GM21717 (cell line): ENCODE data around the gene HMGXB4.

Experiments used
- ATAC-seq: cut with Tn5 transposase; IDR thresholded peaks from one replicate; pipeline ENCODE4 v1.9.1; 2021; ENCODE audit warnings: mild to moderate bottlenecking, moderate library complexity; ENCODE audit not compliant: unreplicated experiment

The HMGXB4 gene

DNA sequence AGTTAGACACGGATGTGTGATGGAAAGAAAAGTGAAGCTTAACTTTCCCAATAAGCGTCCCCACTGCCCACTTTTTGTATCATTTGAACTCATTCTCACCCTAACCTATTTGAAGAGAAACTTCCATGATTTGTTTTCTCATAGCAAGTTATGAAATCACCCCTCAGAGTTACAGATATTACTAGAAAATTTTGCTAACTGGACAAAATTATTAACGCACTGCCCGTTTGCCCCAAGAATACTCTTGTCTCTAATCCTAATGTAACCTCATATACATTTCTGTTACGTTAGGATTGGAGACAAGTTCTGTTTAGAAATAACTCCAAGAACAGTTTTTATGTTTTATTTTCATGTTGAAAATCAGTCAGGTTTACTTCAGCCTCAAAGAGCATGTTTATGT, 67.9 kb downstream of the HMGXB4 start:
- no peak for ATAC-seq

DNA sequence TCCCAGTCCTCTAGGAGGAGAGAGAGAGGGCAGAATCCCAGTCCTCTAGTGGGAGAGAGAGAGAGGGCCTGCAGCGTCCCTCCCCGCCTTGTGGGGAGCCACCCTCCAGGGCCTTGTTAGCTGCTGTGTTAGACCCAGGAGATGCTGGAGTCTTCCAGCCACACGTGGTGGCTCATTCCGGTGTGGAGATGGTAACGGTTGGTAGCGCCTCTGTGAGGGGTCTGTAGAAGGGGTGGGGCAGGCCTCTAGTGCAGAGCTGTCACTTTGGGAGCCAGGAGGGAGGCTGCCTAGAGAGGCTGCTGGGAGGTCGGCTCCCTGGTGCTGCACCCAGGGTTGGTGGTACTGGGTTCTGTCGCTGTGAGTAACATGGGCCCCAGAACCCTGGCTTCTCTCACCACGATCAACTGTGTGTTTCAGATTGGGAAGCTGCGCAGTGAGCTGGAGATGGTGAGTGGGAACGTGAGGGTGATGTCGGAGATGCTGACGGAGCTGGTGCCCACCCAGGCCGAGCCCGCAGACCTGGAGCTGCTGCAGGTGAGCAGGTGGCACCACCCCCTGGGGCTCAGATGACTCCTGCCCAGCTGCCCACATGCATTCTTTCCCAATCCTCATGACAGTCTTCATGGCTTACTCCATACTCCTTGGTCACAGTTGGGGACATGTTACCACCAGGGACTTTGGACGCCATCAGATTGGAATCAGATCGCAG, 69.7 kb downstream of the HMGXB4 start:
- ATAC-seq, result no peak

DNA sequence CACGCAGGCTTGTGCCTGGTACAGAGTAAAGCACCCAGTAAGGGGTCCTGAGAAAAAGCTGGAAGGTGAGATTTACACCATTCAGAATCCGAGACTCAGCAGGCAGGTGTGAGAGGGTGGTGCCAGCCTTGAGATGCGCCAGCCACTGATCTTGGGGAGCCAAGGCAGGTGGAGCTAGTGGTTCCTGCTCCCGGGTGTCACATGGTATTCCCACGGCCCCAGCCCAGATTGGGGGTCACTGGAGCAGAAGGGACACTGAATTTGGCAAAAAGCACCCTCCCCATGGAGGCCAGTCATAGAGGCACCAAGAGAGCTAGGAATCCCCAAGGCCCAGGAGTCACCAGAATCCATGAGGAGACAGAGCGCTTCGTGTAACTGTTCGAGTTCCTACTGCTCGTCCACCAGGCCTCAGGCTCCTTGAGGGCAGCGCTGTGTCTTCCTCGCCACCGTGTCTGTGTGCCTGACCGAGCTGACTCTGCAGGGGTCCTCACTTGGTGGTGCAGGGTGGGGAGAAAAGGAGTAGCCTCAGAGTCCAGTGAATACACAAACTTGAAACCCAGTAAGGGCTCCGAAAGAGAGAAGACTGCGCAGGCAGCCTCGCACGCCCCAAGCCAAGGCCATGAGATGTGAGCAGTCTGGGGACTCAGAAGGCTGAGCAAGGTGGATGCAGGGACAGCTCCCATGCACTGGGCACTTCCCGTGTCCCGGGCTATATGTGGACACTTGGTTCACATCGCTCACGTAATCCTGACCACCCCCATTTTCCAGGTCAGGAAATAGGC, 70.6 kb downstream of the HMGXB4 start:
- no peak for ATAC-seq

DNA sequence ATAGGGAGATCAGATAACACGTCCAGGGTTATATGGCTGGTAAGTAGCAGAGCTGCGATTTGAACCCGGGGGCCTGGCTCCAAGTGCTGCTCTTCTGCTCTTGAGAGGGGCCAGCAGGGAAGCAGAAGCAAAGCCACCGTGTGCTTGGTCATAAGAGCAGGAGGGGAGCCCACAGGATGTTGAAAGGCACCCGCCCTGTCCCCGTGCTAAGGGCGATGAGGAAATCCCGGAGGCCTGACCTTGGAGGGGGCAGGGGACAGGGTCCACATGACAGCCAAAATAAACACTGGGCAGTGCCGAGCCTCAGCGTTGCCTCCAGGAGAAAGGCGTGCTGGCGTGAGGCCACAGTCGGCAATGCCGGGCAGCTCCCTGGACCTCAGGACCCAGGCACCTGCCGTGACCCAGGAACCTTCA, 71.2 kb downstream of the HMGXB4 start:
- no peak for ATAC-seq

DNA sequence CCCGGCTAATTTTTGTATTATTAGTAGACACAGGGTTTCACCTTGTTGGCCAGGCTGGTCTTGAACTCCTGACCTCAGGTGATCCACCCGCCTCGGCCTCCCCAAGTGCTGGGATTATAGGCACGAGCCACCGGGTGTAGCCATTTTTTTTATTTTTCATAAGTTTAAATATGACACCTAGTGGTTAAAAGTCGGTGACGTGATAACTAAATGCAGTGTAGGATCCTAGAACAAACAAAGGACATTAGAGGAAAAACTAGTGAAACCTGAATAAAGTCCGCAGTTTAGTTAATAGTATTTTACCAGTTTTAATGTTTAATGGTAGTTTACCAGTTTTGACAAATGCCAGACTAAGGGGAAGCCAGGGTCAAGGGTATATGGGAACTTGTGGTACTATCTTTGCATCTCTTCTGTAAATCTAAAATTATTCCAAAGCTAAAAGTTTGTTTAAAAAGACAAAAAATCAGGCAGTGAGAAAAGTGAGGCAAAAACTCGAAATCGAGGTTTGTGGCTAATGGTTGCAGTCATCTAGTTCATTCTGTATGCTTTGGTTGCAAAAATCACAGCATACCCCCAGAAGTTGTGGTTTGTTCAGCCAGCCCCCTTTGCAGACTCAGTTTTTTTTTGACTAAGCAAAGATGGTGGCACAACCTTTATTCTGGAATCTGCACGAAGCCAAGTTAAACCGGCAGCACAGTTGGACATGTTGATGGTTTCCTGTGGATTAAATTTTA, 72.0 kb downstream of the HMGXB4 start:
- no peak for ATAC-seq

DNA sequence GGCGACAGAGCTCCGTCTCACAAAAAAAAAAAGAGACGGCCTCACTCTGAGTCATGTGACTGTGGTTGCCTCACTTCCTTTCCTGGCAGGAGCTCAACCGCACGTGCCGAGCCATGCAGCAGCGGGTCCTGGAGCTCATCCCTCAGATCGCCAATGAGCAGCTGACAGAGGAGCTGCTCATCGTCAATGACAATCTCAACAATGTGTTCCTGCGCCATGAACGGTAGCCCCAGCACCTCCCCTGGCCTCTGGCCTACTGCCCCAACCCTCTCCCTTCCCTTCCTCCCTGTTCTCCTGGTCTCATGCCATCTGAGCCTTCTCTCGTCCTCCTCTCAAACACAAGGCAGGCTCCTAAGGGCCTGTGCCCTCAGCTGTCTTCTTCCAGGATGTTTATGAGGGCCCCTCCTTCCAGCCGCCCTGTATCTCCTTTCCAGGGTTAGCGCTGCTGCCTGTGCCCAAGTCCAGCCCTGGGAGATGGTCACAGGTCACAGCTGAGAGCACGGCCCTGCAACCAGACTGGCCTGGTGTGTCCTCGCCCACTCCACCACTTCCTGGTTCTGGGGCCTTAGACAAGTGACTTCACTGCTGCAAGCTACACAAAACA, 73.1 kb downstream of the HMGXB4 start:
- no peak for ATAC-seq

DNA sequence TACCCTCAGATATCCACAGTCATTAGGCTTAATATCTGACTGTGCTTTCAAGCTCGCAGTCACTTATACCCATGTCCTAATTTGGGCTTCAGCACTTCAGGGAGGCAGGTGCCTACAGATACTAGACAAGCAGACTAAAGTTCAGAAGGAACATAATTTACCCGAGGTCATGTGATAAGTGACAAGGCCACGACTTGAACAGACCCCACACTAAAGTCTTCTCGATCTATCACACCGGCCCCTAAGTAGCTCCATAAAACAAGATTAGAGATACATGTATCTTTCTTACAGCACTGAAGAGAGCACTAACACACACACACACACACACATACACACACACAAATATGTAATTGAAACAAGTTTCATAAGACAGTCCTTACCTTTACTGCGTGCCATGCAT, 75.0 kb downstream of the HMGXB4 start:
- ATAC-seq, result no peak

DNA sequence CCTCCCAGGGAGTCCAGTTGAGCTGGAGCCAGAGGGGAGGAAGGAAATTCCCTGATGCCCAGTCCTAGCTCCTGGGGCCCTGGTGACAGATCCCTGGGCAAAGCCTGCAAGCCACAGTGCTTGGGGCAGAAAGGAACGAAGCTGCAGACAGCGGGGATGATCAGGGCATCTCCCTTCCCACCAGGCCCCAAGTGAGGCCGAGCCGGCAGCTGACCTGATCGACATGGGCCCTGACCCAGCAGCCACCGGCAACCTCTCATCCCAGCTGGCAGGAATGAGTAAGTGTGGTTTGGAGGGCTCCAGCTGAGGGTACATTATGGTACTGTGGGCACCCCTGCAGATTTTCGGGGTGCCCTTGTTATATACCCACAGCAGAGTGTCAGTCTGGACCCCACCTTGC, 75.9 kb downstream of the HMGXB4 start:
- ATAC-seq, result no peak

DNA sequence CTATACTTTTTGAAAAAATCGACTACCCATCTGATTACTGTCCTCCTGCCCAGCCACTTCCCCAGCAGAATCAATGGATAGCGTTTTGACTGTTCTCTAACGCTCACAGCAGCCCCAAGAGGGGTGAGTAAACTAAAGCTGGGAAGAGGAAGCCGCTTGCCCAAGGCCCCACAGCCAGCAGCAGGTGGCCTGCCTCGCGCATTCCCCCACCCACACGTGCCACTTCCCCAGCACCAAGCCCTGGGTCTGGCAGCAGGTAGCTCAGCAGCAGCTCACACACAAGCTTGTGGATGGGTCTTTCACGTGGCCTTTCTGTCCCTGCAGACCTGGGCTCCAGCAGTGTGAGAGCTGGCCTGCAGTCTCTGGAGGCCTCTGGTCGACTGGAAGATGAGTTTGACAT, 76.7 kb downstream of the HMGXB4 start:
- ATAC-seq, result no peak

DNA sequence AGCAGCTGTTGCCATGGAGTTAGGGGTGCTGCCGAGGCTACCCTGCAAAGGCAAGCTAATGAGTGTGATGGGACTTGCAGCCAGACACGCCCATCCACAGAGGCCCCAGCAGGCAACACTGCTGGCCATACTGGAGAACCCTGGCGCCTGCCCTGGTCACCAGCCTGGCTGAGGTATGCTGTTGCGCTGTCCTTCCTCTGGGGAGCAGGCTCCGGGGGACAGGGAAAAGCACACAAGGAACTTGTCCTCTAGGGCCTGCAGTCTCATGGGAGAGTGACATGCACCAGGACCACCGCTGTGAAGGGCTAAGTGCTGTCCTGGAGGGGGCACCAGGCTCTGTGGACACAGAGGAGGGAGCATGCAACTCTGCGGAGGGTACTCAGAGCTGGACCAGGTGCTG, 78.2 kb downstream of the HMGXB4 start:
- no peak for ATAC-seq

DNA sequence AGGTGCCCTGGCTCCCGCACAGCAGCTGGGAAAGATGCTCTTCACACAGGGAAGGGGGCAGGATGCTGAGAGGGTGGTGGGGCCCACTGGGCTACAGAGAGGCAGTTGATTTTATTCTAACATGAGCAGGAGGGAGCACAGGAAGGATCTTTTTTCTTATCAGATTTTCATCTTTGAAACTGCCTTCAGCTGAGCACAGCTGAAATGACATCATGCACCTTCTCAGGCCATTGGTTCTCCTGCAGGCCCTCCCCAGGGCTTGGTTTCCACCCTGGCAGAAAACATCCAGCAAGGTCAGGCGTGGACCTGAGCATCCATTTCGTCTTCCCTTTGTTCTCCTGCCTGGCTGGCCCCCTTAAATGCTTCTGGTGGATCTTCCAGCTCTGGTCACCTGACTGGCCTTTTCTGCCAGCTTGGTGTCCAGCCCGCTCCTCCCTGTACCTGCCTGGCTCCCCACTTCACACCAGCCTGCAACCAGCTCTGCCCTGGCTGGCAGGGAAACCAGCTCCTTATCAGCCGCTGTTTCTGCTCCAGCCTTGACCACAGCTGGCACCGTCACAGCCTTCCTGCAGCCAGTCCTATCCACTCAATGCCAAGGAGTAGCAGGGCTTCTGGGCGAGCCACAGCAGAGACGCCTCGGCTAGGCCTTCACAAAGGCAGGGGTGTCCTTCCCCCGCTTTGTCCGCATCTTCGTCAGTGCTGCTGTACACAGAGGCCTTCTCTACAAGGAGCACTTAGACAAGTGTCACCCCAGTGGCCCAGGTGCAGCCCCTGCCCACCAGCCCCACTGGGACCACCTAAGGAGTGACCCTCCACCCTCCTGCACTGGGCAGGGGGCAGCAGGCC, 78.9 kb downstream of the HMGXB4 start:
- no peak for ATAC-seq

DNA sequence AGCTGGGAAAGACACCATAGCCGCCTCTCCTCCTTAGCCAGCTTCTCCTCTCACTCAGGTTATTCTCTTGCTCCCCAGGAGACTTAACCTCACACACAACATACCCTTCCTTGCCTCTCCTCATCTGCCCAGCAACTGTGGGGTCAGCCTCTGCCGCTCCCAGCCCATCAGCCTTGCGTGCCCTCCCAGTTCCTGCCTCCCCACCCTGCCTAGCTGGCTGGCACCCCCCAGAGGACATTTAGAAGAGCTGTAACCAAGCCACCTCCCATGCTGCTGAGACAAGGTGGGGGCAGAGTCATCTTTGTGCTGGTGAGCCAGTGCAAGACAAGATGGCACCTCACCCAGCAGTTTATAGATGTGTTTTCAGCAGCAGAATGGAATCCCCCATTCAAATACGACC, 80.6 kb downstream of the HMGXB4 start:
- ATAC-seq, result no peak

DNA sequence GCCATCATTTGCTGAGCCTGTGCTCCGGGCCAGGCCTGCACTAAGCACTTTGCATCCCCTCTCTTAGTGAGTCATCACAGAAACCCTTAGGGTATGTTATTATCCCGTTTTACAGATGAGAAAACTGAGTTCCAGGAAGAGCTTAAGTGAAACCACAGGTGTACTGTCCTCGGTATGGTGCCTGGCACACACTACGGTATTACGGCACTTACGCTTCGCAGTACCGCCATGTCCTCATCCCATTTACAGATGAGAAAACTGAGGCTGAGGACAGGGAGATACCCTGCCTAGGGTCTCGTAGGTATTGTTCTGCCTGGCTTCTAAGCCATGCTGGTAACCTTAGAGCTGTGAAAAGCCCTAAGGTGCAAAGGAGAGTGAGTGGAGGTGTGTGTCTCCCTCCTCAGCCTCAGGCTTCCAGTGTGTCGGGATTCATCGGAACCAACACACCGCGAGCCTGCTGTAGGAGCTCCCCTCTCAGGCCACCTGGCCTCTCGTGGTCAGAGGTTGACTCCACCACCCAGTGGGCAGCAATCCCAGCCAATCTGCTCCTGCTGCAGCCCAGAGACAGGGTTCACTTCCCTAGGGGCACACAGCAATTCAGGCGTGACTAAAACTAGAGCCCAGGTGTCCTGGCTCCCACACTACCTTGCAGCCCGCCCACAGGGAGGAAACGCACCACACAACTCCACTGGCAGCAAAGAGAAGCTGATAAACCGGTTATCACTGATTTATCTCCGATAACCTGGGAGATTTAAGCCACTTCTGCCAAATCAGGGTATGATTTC, 84.0 kb downstream of the HMGXB4 start:
- ATAC-seq, result no peak

DNA sequence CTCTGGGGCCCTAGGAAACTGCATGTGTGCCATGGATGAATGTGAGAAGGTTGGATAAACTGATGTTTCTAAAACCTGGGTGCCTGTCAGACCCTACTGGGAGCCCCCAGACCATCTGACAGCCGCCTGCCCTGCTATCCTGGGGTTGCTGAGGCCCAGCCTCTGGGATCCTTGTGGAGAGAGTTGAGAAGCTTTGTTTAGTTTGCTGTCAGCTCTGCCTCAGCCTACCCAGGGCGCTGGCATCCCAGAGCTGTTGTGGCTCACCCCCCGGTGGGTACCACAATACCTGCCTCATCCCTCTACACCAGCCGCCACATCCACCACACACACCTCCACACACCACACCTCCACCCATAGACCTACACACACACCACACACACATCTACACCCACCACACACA, 85.1 kb downstream of the HMGXB4 start:
- no peak for ATAC-seq

DNA sequence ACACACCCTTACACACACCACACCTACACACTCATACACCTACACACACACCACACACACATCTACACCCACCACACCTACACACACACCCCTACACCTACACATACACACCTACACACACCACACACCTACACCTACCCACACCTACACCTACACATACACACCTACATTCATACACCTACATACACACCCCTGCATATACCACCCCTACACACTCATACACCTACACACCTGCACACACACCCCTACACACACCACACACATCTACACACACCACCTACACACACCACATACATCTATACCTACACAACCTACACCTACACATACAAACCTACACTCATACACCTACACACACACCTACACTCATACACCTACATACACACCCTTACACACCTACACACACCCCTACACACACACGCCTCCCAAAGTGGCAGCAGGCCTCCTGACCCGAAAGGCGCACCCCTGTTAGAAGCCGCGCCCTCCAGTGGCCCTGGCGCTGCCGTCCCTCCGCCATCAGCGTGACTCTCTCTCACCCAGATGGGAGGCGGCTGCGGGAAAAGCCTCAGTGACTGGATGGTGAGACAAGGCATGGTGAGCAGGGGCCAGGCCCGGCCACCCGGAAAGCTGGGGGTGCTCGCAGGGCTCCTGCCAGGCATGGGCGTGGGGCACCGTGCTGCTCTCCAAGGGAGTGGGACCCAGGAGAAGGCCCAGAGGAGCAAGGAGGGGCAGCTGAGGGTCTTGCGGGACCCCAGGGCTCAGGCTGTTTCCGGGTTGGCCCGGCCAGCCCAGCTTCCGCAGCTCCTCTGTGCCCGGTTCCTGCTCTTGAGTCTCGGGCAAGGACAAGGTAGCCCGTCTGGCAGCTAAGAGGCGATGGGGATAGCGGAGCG, 86.6 kb downstream of the HMGXB4 start:
- ATAC-seq, result no peak

DNA sequence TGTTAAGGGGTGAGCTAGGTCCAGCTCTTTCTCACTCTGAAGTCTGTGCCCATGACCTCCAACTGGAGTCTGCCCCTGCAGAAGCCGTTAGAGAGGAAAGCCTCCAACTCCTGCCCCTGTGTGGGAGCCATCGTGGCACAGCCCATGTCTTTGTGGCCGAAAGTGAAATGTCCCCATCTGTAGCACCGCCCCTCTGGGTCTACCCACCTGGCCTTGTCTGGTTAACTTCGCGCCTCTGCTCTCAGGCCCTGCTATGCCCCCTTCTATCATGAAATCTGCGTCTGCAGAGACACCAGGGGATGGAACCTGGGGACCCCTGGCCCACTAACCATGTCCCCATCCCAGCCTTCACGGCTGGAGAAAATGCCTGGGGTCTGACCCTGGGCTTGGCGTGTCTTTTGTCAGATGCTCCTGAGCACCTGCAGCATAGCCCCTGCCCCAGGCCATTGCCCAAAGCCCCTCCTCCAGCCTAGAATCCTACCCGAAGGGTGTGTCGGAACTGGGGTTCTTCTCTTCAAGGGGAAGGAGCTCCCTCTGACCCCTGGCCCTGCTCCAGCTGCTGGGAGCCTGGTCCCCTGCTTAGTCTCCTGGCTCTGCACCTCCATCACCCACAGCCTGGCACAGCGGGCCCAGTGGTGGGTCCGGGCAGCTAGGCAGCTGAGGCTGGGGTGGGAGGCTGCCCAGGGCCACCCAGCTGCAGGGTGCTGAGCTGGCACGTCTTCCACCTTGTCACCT, 87.8 kb downstream of the HMGXB4 start:
- no peak for ATAC-seq
